GM15510 (cell line): ENCODE results near the gene TRIM24.

Experiments used
- POLR2A ChIP-seq: IDR thresholded peaks from 3 replicates; pipeline ENCODE4 v1.6.1; 2011; ENCODE audit warnings: borderline replicate concordance; ENCODE audit not compliant: insufficient read length; ENCODE audit errors: extremely low read depth

The TRIM24 gene

DNA sequence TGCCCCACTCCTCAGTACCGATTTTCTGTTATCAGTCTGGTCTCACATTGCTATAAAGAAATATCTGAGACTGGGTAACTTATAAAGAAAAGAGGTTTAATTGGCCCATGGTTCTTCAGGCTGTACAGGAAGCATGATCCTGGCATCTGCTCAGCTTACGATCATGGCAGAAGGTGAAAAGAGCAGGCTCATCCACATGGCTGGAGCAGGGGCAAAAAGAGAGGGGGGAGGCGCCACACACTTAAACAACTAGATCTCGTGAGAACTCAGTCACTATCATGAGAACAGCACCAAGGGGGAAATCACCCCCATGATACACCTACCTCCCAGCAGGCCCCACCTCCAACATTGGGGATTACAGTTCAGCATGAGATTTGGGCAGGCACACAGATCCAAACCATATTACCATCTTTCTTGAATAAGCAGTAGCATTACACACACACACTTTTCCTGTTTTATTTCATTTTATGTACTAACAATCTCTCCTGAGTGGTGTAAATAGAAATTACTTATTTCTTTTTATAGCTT is 53.3 kb downstream of the TRIM24 start:
- TF ChIP-seq POLR2A: no peak

DNA sequence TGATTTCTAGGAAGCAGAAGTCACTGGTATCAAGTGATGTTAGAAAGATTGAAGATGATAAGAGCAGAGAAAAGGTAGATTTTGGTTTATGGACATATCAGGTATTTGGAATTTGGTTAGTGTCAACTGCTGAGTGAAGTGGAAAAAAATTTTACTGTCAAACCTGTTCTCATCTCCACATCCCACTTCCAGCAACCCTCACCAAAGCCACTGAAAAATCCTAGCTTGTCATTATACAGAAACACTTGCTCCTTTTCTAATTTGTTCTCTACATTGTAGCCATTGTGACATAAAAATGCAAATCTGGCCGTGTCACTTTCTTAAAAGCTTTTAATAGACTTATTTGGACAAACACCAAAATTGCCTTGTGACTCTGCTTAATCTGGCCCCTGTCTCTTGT is 54.0 kb downstream of the TRIM24 start:
- TF ChIP-seq POLR2A: no peak

DNA sequence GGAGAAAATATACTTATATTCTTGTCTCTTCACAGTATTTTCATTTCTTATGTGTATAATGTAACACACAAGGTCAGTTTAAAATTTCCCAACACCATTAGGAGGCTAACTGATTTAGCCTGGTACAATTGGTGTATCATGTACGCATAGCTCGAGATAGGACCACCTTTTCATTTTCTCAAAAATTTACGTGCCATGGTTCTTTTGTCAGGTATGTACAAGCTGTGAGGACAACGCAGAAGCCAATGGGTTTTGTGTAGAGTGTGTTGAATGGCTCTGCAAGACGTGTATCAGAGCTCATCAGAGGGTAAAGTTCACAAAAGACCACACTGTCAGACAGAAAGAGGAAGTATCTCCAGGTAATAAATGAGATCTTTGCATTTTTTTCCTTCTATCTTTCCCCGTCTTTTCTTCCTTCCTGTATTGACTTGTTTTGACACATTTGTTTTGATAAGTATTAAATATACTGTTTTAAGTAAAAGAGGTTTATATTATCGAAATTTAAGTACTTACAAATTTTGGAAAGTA is 55.0 kb downstream of the TRIM24 start:
- TF ChIP-seq POLR2A: no peak

DNA sequence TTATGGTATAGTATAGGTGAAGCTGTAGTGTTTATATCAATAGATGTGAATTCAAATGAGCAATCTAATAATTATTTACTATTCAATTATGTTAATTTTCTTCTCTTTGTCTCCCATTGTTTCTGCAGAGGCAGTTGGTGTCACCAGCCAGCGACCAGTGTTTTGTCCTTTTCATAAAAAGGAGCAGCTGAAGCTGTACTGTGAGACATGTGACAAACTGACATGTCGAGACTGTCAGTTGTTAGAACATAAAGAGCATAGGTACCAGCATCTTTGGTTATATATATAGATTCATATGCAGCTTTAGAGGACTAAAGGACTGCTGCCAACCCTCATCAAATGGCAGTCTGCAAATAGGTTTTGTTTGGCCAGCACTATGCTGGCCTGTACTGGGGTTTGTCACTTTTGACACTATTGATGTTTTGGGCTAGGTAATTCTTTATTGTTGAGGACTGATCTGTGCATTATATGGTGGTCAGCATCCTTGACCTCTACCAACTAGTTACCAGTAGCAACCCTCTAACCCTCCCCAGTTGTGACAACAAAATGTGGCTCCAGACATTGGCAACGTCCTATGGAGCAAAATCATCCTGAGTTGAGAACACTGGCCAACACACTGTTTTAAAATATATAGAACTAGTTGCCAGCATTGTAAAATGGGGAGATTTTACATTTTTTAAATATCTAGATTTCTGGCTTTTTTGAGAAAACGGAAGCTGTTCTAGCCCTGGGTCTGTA is 59.2 kb downstream of the TRIM24 start:
- TF ChIP-seq POLR2A: no peak

DNA sequence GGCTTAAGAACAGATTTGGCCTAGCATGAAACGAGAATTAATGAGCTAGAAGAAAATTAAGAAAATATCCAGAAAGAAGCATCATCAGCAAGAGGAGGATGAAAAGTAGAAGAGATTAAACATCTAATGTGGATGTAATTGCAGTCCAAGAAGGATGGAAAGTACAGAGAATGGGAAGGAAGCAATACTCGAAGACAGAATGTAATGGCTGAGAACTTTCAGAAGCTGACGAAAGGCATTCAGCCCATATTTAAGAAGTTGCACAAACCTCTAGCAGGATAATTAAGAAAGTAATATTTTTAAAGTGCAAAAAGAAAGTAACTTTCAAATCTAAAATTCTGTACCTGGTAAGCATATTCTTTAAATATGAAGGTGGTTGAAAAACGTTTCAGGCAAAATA is 60.7 kb downstream of the TRIM24 start:
- no peak for TF ChIP-seq POLR2A

DNA sequence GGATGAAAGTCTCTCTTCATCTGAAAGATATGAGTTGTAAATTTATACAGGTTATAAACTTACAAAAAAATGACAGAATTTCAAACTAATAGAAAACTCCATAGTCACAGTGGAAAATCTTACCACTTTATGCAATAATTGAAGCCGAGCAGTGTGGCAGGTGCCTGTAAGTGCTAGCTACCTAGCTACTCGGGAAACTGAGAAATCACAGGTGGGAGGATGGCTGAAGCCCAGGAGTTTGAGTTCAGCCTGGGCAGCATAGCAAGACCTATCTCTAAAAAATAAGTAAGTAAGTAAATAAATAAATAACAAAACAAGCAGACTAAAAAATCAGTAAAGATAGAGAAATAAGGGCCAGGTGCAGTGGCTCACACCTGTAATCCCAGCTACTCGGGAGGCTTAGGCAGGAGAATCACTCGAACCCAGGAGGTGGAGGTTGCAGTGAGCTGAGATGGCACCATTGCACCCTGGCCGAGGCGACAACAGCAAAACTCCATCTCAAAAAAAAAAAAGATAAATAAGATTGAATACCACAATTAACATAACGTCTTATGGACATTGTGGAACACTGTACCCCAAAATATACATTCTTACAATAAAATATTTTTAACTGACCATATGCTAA is 61.9 kb downstream of the TRIM24 start:
- no peak for TF ChIP-seq POLR2A

DNA sequence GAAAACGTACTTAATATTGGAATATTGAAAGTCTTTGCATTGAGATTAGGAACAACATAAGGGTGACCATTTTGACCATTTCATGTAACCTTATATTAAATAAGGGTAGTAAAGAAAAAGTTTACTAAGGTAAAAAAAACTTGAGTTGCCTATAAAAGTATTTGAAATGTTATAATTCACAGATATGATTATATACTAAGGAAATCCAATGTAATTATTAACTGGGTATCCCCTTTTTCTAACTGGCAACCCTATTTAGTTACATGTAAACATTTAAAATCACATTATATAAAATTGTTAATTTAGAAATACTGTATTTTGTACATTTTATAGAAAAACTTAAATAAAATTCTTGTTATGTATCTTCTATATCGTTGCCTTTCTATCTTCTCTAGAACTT is 64.2 kb downstream of the TRIM24 start:
- no peak for TF ChIP-seq POLR2A

DNA sequence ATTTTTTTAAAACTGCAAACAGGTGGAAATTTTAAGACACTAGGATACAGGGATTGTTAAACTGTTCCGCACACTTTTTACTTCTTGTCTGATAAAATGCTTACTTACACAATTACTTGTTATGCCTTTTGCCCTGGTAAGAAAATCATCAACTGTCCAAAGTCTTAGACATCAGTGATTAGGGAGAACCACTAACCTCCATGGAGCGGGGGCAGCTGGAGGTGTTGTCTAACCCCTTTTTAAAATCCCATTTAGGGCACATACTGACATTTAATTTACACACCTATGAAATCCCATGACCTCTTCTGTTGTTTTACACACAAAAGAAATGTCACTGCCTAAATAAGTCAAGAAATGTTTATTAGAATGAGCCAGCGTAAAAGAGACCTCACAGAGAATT is 65.7 kb downstream of the TRIM24 start:
- TF ChIP-seq POLR2A: no peak

DNA sequence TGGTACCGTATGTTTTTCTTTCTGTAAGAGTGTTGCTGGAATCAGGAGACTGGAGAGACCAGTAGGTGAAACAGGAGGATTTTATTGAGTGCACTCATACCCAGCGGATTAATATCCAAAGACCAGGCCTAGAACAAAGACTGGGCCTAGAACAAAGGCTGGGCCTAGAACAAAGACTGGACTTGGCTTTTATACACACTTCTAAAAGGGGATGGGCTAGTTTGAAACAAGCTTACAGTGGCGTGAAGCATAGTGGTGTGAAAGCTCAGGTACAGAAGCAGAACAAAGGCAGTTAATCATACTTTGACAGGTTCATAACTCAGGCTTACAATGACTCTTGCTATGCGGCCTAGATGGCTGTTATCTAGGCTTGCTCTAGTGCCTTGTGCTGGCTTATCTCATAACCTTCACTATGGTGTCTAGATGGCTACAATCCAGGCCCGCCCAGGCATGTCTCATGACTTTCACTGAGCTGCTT is 67.7 kb downstream of the TRIM24 start:
- TF ChIP-seq POLR2A: no peak

DNA sequence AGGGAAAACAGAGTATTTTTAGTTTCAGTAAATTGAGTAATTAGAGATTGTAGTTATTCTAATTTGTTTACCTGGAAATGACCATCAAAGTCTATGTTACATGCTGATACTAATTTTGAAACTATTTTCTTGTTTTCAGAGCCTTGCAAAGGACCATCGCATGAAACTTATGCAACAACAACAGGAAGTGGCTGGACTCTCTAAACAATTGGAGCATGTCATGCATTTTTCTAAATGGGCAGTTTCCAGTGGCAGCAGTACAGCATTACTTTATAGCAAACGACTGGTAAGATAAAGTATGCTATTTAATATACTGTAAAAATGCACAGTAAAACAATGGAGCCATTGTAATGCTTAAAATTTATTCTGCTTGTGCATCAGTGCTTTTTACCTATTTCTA is 78.5 kb downstream of the TRIM24 start:
- no peak for TF ChIP-seq POLR2A

DNA sequence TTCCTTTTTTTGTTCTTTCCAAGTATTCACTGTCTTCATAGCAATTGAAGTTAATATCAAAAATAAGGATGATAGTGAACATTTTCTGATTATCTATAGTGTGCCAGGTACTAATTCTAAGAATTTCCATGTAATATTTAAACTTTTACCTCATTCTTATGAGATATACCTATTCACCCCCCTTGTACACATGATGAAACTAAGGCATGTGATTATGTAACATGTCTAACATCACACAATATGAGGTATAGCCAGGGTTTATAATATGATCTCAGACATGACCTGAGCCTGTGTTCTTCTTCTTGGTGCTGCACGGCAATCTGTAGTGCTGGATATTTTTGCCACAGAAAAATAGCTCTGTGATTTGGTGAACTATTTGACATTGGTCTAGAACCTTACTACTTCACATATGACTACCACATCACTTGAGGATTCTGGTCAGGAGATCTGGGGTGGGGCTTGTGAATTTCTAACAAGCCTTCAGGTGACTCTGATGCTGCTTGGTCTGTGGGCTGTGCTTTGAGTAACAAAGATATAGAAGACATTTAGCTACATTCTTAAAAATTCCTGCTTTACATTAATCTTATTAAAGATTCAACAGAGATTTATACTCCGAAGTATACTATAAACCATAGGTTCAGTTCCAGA is 79.1 kb downstream of the TRIM24 start:
- TF ChIP-seq POLR2A: no peak

DNA sequence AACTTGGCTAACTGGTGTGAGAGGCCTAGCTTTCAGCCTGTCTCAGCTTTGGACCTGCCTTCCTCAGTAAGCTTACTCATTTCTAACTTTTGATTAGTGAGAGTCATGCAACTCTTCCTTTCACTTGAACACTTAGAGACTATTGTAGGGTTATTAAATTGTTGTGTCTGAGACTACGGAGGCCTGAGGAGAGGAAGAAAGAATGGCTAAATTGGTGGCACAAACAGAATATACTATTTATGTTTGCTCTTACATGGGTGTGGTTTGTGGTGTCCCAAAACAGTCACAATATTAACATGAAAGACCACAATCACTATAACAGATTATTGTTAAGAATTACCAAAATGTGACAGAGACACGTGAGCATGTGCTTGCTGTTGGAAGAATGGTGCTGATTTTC is 82.1 kb downstream of the TRIM24 start:
- no peak for TF ChIP-seq POLR2A

DNA sequence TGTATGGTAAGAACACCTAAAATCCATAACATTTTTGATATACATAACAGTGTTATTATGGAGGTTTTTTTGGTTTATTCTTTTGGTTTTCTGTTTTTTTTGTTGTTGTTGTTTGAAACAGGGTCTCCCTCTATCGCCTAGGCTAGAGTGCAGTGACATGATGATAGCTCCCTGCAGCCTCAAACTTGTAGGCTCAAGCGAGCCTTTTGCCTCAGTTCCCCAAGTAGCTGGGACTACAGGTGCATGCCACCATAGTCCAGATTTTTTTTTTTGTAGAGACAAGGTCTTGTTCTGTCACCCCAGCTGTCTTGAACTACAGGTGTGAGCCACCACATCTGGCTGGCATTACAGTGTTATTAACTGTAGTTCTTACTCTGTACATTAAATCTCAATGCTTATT is 83.7 kb downstream of the TRIM24 start:
- TF ChIP-seq POLR2A: no peak

DNA sequence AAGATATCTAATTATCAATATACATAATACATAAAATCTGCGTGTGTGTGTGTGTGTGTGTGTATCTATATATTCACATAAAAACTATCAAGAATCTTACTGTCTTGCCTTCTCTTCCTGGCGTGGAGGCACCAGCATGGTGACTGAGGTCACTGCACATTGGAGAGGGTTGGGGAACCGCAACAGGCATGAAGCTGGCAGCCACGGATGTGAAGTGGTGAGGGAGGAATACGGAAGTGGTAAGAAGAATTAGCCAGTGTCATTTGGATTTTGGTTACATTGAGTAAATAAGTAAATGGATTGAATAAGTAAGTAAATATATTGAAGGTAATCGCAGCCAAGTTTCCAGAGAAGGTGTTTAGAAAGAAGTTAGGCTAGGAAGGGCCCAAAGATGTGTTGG is 85.1 kb downstream of the TRIM24 start:
- TF ChIP-seq POLR2A: no peak

DNA sequence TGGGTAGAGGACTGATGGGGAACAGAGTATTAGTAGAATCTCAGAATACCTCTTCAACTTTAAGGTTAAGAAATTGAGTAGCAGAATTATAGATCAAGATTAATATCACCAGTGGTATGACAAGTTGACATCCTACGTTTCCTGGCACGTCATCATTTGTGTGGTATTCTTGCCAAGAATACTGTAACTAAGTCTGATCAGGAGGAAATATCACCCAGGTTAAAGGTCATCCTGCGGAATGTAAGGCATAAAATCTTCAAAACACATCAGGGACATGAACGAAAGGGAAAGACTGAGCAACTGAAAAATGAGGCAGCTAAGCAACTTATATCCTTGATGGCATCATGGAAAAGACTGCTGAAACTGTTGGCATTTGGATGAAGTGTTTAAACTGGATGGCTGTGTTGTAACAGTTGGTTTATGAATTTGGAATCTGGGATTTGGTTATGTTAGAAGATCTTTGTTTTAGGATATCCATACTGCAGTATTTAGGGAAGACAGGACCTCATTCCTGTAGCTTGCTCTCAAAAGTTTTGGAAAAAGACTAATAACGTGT is 86.1 kb downstream of the TRIM24 start:
- TF ChIP-seq POLR2A: no peak

DNA sequence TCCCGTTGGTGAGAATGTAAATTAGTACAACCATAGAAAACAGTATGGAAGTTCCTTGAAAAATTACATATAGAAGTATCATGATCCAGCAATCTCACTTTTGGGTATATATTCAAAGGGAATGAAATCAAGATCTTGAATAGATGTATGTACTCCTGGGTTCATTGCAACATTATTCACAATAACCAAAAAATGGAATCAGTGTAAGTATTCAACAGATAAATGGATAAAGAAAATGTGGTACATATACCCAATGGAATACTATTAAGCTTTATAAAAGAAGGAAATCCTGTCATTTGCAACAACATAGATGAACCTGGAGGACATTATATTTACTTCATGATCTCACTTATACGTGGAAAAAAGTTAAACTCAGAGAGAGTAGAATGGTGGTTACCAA is 86.8 kb downstream of the TRIM24 start:
- TF ChIP-seq POLR2A: no peak

DNA sequence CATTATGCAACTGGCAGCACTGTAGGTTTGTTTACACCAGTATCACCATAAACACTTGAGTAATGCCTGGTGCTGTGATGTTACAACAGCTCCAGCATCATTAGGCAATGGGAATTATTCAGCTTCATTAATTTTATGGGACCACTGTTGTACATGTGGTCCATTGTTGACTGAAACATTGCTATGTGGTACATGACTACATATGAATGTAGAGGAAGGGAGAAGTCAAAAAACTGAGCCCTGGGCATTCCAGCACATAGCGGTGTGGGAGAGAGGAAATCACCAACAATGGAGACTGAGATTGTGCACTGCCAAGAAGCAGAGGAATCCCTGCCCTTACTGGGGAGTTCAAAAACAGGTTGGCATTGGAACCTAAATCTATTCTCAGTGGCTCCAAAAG is 89.0 kb downstream of the TRIM24 start:
- TF ChIP-seq POLR2A: no peak
